ENCODE results near the gene SLC6A11. TPM values are rescaled to one million over a fixed set of nuclear protein-coding genes. Genes with fewer than 3 reads are reported as not detected.

The SLC6A11 gene
- total RNA-seq, 4 donors from 2014 or later = not detected

- Histone ChIP-seq H3K4me3 (no peak overlapping the region), H3K27me3 (no peaks in the 10 kb centered on the region), H3K36me3 (no peaks in the 10 kb centered on the region), H3K4me1 (no peaks in the 10 kb centered on the region), H3K9me3 (no peaks in the 10 kb centered on the region), H3K27ac (no peak overlapping the region)
- no peak for TF ChIP-seq POLR2A (IDR thresholded peaks at IDR 0.05)
- no peak for TF ChIP-seq CTCF (IDR thresholded peaks at IDR 0.05 in 4 of 5, conservative IDR thresholded peaks at IDR 0.05 in 1 of 5)
- intact Hi-C loops (cut with DNase I; ENCODE audit: low total_unique reads) = no loop called here
- no peak for DNase-seq
- in situ Hi-C loops (cut with MboI; ENCODE audit: low sequenced_read_pairs in 4 of 4) = no loop called here
- no peak for ATAC-seq
These were observed 32.2 kb downstream of the SLC6A11 start for GRCh38 chr3:10848261-10848660.

GRCh38 chr3:10852066-10852808, 36.2 kb downstream of the SLC6A11 start:
- DNase-seq (no peak), ATAC-seq (no peak)
- Histone ChIP-seq H3K27ac (no peak overlapping the region), H3K36me3 (no peaks in the 10 kb centered on the region), H3K4me1 (no peaks in the 10 kb centered on the region), H3K27me3 (no peaks in the 10 kb centered on the region), H3K4me3 (no peak overlapping the region), H3K9me3 (no peaks in the 10 kb centered on the region)
- TF ChIP-seq CTCF (IDR thresholded peaks at IDR 0.05 in 4 of 5, conservative IDR thresholded peaks at IDR 0.05 in 1 of 5) (no peak), POLR2A (IDR thresholded peaks at IDR 0.05) (no peak)
- intact Hi-C loops (cut with DNase I; ENCODE audit: low total_unique reads) = no loop called here
- in situ Hi-C loops (cut with MboI; ENCODE audit: low sequenced_read_pairs in 4 of 4) = no loop called here

GRCh38 chr3:10855083-10855870, 39.2 kb downstream of the SLC6A11 start:
- DNase-seq (no peak), ATAC-seq (no peak)
- Histone ChIP-seq H3K27ac (no peak overlapping the region), H3K4me3 (no peak overlapping the region), H3K27me3 (peaks cover 0 to 11% (median 0%) of the 10 kb centered on the region in 3 donors), H3K36me3 (no peaks in the 10 kb centered on the region), H3K4me1 (no peaks in the 10 kb centered on the region), H3K9me3 (no peaks in the 10 kb centered on the region)
- intact Hi-C loops (cut with DNase I; ENCODE audit: low total_unique reads) (no loop called here), in situ Hi-C loops (cut with MboI; ENCODE audit: low sequenced_read_pairs in 4 of 4) (no loop called here)
- TF ChIP-seq POLR2A (IDR thresholded peaks at IDR 0.05) (no peak), CTCF (IDR thresholded peaks at IDR 0.05 in 4 of 5, conservative IDR thresholded peaks at IDR 0.05 in 1 of 5) (no peak)

GRCh38 chr3:10855871-10856662, 40.0 kb downstream of the SLC6A11 start:
- H3K4me3 ChIP-seq = no peak overlapping the region
- ATAC-seq = no peak
- in situ Hi-C loops (cut with MboI; ENCODE audit: low sequenced_read_pairs in 4 of 4) (no loop called here), intact Hi-C loops (cut with DNase I; ENCODE audit: low total_unique reads) (no loop called here)
- no peaks in the 10 kb centered on the region for H3K4me1 ChIP-seq
- DNase-seq = no peak
- no peaks in the 10 kb centered on the region for H3K9me3 ChIP-seq
- H3K27ac ChIP-seq = no peak overlapping the region
- peaks cover 0 to 12% (median 0%) of the 10 kb centered on the region in 3 donors for H3K27me3 ChIP-seq
- TF ChIP-seq CTCF (IDR thresholded peaks at IDR 0.05 in 4 of 5, conservative IDR thresholded peaks at IDR 0.05 in 1 of 5) = no peak
- no peak for TF ChIP-seq POLR2A (IDR thresholded peaks at IDR 0.05)
- H3K36me3 ChIP-seq = no peaks in the 10 kb centered on the region

All from gastrocnemius medialis (tissue), 4 donors.